GM18519 (cell line): ENCODE results near the gene EPHB3.
"Not testable (repeated sequence)": the region's sequence is repeated elsewhere in the genome, so short reads cannot be mapped to it uniquely, and the experiment has no call there.

Experiments used
- ATAC-seq: cut with Tn5 transposase; IDR thresholded peaks from one replicate; pipeline ENCODE4 v1.9.1; 2021; ENCODE audit warnings: mild to moderate bottlenecking, moderate library complexity; ENCODE audit not compliant: unreplicated experiment, low FRiP score

The EPHB3 gene

GRCh38 chr3:184618811-184619210, 57.2 kb downstream of the EPHB3 start:
- ATAC-seq: no peak

DNA sequence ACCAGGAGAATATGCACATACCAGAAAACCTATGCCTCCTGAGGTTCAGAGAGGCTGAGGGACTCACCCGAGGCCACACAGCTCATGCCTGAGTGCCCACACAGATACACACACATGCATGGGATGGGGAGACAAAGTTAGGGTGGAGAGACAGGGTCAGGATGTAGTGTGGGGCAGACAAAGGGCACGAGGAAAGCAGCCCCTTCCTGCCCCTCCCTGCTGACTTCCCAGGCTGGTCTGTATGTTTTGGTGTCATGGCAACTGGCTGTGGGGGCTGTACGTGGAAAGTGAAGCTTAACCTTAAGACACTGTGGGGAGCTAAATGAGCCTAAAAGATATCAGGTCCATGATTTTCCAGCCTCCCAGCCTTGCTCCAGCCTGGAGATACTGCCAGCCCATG, 57.8 kb downstream of the EPHB3 start:
- no peak for ATAC-seq

GRCh38 chr3:184619787-184620430, 58.3 kb downstream of the EPHB3 start:
- ATAC-seq: no peak

DNA sequence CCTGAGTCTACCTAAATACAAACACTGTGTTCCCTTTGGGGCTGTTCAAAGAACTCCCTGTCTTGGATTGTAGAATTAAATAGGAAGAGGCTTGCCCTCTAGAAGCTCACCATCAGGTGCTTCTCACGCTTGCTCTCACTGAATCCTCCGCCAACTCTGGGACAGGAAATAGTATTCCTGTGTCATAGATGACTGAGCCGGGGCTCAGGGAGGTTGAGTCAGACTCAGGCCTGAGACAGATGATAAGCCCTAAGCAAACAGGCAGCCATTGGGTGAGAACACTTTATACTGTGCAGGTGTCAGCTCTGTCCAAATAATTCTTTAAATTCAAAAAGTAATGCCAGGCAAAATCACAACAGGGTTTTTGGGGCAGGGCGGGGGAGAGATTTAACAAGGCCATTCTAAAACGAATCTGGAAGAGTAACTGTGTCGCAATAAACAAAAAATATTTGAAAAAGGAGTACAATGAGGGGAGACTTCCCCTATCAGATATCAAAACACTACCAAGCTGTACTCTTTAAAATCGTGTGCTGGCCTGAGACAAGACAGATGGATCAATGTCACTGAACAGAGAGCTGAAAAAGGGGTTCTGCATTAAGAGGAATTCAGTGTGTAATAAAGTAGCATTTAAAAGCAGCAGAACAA, 59.0 kb downstream of the EPHB3 start:
- no peak for ATAC-seq

DNA sequence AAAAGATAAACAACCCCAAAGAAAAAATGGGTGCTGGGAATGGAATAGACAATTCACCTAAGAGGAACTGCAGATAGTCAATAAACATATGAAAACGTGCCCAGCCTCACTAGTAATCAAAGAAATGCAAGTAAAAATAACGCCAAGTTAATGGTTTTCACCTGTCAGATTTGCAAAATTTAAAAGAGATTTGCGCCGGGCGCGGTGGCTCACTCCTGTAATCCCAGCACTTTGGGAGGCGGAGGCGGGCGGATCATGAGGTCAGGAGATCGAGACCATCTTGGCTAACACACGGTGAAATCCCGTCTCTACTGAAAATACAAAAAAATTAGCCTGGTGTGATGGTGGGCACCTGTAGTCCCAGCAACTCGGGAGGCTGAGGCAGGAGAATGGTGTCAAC, 60.6 kb downstream of the EPHB3 start:
- ATAC-seq: not testable (repeated sequence)

DNA sequence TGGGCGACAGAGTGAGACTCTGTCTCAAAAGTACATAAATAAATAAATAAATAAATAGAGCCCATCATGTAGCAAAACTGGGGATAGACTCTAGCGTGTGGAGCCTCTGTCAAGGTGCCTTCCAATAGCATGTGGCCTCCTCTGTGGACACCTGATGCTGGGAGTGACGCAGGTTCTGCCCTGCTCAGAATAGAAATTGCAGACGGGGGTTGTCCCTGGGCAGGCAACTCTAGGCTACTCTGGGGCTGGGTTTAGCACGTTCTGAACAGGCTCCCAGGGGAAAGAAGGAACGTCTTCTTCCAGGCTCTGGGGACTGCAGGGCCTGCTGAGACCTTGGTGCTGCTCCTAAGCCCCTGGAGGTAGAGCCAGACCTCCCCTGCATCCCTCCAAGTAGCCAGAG, 65.3 kb downstream of the EPHB3 start:
- no peak for ATAC-seq

DNA sequence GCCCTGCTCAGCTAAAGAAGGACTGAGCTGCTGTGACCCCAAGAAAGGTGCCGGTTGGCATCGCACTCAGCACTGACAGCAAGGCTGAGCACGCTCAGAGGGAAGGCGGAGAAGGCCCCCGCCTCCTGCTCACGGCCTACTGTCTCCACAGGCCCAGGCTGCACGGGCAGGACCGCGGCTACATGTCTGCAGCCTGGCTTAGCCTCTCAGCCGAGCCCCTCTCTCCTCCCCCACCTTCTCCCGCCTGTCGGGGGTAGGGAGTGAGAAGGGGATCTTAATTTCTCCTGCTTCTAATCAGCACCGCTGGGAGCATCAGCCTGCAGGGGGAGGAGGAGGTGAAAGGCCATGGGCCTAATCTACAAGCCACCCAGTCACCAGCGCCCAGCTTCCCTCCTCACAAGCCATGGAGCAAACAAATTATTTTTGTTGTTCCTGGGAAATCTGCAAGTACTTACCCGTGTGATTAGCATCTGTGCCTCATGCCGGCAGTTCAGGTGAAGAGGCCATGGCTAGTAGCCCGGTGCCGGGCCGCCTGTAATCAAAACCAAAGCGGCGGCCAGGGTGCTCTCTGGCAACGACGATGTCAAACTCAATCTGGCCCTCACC, 68.1 kb downstream of the EPHB3 start:
- no peak for ATAC-seq

DNA sequence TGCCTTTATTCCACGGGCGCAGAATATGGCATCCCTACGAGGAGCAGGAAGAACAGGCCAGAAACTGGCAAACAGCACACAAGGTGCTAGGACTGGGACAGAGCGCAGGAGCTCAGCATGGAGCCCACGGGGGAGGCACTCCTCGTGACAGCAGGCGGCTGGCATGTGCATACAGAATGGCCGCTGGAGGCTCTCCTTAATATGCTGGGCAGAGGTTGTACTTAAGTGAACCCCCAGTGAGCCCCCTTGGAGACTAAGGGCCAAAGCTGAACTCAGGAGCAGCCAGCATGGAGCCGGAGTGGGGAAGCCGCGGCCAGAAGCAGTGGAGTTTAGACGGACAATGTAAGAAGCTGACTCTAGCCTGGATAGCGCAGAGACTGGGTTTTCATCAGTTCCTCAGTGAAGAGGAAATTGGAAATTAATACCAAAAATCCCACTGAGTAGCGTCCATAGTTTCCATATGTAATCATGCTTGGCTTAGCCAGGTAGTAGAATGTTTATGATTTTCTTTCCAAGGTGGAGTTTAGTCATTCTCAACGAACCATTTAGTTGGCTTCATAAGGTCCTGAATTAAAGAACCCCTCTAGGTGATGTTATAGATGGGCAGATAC, 69.4 kb downstream of the EPHB3 start:
- ATAC-seq: no peak

- no peak for ATAC-seq
Observed at GRCh38 chr3:184631472-184631861, 69.9 kb downstream of the EPHB3 start.
